Ishikawa (cell line): Measurements from ENCODE around the gene ERP44.

Experiments used
- EGR1 ChIP-seq: IDR thresholded peaks from 2 replicates; pipeline ENCODE4 v1.6.1; 2012
- EP300 ChIP-seq: IDR thresholded peaks from 2 replicates; pipeline ENCODE4 v1.6.1; 2012; ENCODE audit warnings: borderline replicate concordance
- MAX ChIP-seq: IDR thresholded peaks from 2 replicates; pipeline ENCODE4 v1.6.1; 2012
- NFIC ChIP-seq: IDR thresholded peaks from 2 replicates; pipeline ENCODE4 v1.6.1; 2012
- TEAD4 ChIP-seq: IDR thresholded peaks from 2 replicates; pipeline ENCODE4 v1.6.1; 2012

DNA sequence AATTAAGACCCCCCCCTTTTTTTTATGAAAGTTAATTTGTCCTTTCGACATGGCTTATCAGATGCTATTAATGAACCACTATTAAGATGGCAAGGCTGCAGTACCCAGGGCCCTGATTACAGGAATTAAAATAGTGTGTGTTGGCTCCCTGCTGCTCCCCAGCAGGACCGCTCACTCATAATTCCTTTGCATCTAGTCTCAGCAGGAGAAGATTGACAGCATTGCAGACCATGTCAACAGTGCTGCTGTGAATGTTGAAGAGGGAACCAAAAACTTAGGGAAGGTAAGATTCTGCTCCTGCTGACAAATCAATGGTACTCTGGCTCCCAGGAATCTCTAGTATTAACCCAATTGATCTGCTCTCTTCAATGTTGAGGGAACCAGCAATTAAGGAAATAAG lies 131.3 kb downstream of the ERP44 start:
- TF ChIP-seq EGR1: no peak
- TF ChIP-seq MAX: no peak
- TF ChIP-seq TEAD4: no peak
- no peak for TF ChIP-seq NFIC
- TF ChIP-seq EP300: no peak
